OCI-LY1 (cell line): Measurements from ENCODE around the gene SNCG.

Source experiments
- H2AFZ ChIP-seq: fragments of 200-600 bp; sonication (generic), shearing (Covaris generic); 2 replicates; pipeline ENCODE4 v1.6.0; 2014; ENCODE audit warnings: antibody characterized with exemption, mild to moderate bottlenecking, low read length
- H3F3A ChIP-seq: fragments of 200-600 bp; sonication (generic), shearing (Covaris generic); 2 replicates; pipeline ENCODE4 v1.6.0; 2014; ENCODE audit warnings: mild to moderate bottlenecking, antibody characterized with exemption, low read length, moderate library complexity; ENCODE audit not compliant: insufficient read depth
- H3K27ac ChIP-seq: fragments of 200-600 bp; sonication (generic); 2 replicates; pipeline ENCODE4 v1.5.1; 2014; ENCODE audit warnings: low read length, mixed run types, mild to moderate bottlenecking, low read depth; ENCODE audit not compliant: poor library complexity, severe bottlenecking
- H3K27me3 ChIP-seq: fragments of 200-600 bp; sonication (generic); 2 replicates; pipeline ENCODE4 v1.6.0; 2014; ENCODE audit warnings: antibody characterized with exemption, mild to moderate bottlenecking, low read length, moderate library complexity; ENCODE audit not compliant: insufficient read depth
- H3K36me3 ChIP-seq: fragments of 200-600 bp; sonication (generic); 2 replicates; pipeline ENCODE4 v1.6.1; 2014; ENCODE audit warnings: mild to moderate bottlenecking, antibody characterized with exemption, low read length, moderate library complexity, mixed read lengths; ENCODE audit not compliant: insufficient read depth
- H3K4me1 ChIP-seq: fragments of 200-600 bp; sonication (generic); 2 replicates; pipeline ENCODE4 v1.5.1; 2014; ENCODE audit warnings: mild to moderate bottlenecking, low read length, moderate library complexity; ENCODE audit not compliant: insufficient read depth, severe bottlenecking
- H3K4me2 ChIP-seq: fragments of 200-600 bp; sonication (generic), shearing (Covaris generic); 2 replicates; pipeline ENCODE4 v1.6.1; 2014; ENCODE audit warnings: low read length
- H3K4me3 ChIP-seq: fragments of 200-600 bp; sonication (generic); 2 replicates; pipeline ENCODE4 v1.5.1; 2014; ENCODE audit warnings: low read length, low read depth, mild to moderate bottlenecking, mixed read lengths; ENCODE audit not compliant: poor library complexity, severe bottlenecking
- H3K79me2 ChIP-seq: fragments of 200-600 bp; shearing (Covaris generic); 2 replicates; pipeline ENCODE4 v1.6.1; 2016; ENCODE audit warnings: mixed run types, low read length, mixed read lengths; ENCODE audit not compliant: insufficient read depth
- H3K9ac ChIP-seq: fragments of 200-600 bp; sonication (generic), shearing (Covaris generic); 2 replicates; pipeline ENCODE4 v1.6.1; 2014; ENCODE audit warnings: mild to moderate bottlenecking, low read length, mixed read lengths
- H3K9me2 ChIP-seq: fragments of 200-600 bp; sonication (generic), shearing (Covaris generic); 2 replicates; pipeline ENCODE4 v1.6.1; 2014; ENCODE audit warnings: low read depth, mild to moderate bottlenecking, low read length, mixed read lengths
- H3K9me3 ChIP-seq: fragments of 200-600 bp; shearing (Covaris generic); 2 replicates; pipeline ENCODE4 v1.6.1; 2014; ENCODE audit warnings: low read length, mixed read lengths
- H4K20me1 ChIP-seq: fragments of 200-600 bp; sonication (generic), shearing (Covaris generic); 2 replicates; pipeline ENCODE4 v1.6.0; 2016; ENCODE audit warnings: mild to moderate bottlenecking, low read length; ENCODE audit not compliant: insufficient read depth
- EZH2 ChIP-seq: fragments of 200-600 bp; sonication (generic), shearing (Covaris generic); IDR thresholded peaks from 2 replicates; pipeline ENCODE4 v1.8.0; 2017; ENCODE audit warnings: borderline replicate concordance, mixed run types, mild to moderate bottlenecking, antibody characterized with exemption, low read length, moderate library complexity, mixed read lengths
- TF ChIP-seq, protein P1 (sequence below): fragments of 200-600 bp; sonication (generic), shearing (Covaris generic); IDR thresholded peaks from 2 replicates; pipeline ENCODE4 v1.5.1; 2017; ENCODE audit warnings: mild to moderate bottlenecking, antibody characterized with exemption, low read length, moderate library complexity, mixed read lengths

Gene SNCG

DNA sequence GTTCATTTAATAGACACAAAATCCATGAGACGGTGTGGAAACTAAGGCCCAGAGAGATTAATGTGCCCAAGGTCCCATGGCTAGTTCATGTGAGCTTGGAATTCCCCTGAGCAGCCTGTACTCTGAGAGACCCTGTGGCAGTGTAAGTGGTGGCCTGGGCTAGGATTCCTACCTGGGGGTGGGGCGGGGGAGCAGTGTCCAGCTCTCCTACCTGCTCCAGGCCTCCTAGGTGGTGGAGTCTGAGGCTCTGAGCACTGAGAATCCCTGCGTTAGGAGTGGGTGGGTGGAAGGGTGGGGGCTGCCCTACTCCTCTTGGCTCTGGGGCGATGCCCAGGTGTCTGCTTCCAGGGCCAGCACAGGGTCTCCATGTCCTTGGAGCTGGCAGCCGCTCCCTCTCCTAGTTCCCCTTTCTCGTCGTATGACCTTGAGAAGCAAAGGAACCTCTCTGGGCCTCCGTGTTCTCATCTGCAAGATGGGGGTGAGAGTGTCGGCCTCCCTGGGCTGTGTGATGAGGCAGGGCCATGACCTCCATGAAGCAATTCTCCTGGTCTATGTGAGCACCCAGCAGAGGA, 2.5 kb downstream of the SNCG start:
- no peak for TF ChIP-seq EZH2
- TF ChIP-seq, protein P1, sequence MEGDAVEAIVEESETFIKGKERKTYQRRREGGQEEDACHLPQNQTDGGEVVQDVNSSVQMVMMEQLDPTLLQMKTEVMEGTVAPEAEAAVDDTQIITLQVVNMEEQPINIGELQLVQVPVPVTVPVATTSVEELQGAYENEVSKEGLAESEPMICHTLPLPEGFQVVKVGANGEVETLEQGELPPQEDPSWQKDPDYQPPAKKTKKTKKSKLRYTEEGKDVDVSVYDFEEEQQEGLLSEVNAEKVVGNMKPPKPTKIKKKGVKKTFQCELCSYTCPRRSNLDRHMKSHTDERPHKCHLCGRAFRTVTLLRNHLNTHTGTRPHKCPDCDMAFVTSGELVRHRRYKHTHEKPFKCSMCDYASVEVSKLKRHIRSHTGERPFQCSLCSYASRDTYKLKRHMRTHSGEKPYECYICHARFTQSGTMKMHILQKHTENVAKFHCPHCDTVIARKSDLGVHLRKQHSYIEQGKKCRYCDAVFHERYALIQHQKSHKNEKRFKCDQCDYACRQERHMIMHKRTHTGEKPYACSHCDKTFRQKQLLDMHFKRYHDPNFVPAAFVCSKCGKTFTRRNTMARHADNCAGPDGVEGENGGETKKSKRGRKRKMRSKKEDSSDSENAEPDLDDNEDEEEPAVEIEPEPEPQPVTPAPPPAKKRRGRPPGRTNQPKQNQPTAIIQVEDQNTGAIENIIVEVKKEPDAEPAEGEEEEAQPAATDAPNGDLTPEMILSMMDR = no peak
- H3K79me2 ChIP-seq = no peaks in the 10 kb centered on the region
- no peak overlapping the region for H3K4me3 ChIP-seq
- H3K4me2 ChIP-seq = 0 out of 2 replicates have a peak overlapping the region, but pooled peaks have one; percentile 18
- peaks cover 6% of the 10 kb centered on the region for H3K4me1 ChIP-seq
- no peaks in the 10 kb centered on the region for H3K9me3 ChIP-seq
- no peak overlapping the region for H3K9ac ChIP-seq
- H3K27me3 ChIP-seq = no peaks in the 10 kb centered on the region
- H3F3A ChIP-seq = no peaks in the 10 kb centered on the region
- no peaks in the 10 kb centered on the region for H3K36me3 ChIP-seq
- no peaks in the 10 kb centered on the region for H3K9me2 ChIP-seq
- no peak overlapping the region for H2AFZ ChIP-seq
- H4K20me1 ChIP-seq = no peaks in the 10 kb centered on the region
- H3K27ac ChIP-seq = no peak overlapping the region

DNA sequence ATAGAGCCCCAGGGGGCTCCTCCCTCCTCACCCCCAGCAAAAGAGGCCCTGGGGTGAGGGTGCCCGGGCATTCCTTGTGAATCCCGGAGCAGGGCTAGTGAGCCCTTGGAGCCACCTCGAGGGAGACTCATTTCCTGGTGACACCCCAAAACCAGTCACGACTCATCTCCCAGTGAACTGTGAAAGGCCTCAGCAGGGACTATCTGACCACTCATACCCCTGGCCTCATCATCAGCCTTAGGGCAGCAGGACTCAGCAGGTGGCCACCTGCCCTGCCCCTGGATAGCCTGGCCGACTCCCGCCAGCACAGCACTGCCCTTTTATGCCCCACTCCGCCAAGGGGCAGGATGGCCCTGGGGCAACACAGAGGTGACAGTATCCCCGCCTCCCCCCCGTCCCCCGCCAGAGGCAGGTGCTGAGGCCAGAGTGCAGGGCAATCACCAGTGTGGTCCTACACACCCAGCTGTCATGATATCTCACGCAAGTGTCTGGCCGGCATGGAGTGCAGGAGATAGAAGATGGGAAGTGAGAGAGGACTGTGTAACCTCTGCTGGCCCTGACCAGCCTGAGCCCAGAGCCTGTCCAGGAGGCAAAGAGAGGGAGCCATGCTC, 3.2 kb downstream of the SNCG start:
- peaks cover 10% of the 10 kb centered on the region for H3K4me1 ChIP-seq
- no peaks in the 10 kb centered on the region for H3F3A ChIP-seq
- H3K9me3 ChIP-seq = no peaks in the 10 kb centered on the region
- H3K36me3 ChIP-seq = no peaks in the 10 kb centered on the region
- no peak for TF ChIP-seq EZH2
- TF ChIP-seq, protein P1 = no peak
- no peak overlapping the region for H2AFZ ChIP-seq
- no peak overlapping the region for H3K9ac ChIP-seq
- H3K27ac ChIP-seq = no peak overlapping the region
- no peaks in the 10 kb centered on the region for H4K20me1 ChIP-seq
- no peaks in the 10 kb centered on the region for H3K79me2 ChIP-seq
- no peak overlapping the region for H3K4me3 ChIP-seq
- no peaks in the 10 kb centered on the region for H3K9me2 ChIP-seq
- no peaks in the 10 kb centered on the region for H3K27me3 ChIP-seq
- H3K4me2 ChIP-seq = no peak overlapping the region

DNA sequence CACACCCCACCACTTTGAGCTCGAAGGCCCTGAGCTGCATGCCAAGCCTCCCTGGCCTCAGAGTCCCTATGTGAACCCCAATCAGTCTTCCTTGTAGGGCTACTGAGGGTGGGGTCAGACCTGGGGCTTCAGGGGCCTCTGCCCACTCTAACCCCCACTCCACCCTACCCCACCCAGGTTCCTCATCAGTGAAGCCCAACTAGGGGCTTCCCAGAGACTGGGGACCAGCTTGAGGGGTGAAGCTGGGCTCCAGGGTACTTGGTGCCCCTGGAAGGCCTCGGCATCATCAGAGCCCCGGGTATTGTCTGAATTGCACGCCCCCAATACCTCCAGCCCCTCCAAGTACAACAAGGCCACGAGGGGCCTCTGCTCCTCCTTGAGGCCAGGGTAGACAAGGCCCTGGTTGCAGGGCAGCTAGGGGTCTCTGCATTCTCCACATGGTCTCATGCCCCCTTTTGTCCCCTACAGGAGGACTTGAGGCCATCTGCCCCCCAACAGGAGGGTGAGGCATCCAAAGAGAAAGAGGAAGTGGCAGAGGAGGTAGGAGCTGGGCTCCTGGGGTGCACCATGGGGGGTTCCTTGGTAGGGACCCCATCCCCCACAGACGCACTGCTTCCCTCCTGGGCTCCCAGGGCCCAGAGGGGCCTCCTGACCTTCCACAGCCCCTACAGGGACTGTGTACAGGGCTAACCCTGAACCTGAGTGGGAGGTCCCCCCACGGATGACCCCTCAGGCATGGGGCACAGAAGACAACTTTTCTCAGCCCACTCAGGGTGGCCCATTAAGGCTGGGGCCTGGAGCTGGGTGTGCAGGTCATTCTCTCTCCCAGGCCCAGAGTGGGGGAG, 4.0 kb downstream of the SNCG start:
- no peaks in the 10 kb centered on the region for H3K9me2 ChIP-seq
- H3K36me3 ChIP-seq = no peaks in the 10 kb centered on the region
- no peak overlapping the region for H3K4me3 ChIP-seq
- H3K4me1 ChIP-seq = peaks cover 13% of the 10 kb centered on the region
- H3K9me3 ChIP-seq = no peaks in the 10 kb centered on the region
- no peak overlapping the region for H3K9ac ChIP-seq
- no peak overlapping the region for H3K27ac ChIP-seq
- H2AFZ ChIP-seq = no peak overlapping the region
- H3K79me2 ChIP-seq = no peaks in the 10 kb centered on the region
- no peaks in the 10 kb centered on the region for H3F3A ChIP-seq
- TF ChIP-seq EZH2 = no peak
- TF ChIP-seq, protein P1 = no peak
- H3K4me2 ChIP-seq = no peak overlapping the region
- H4K20me1 ChIP-seq = no peaks in the 10 kb centered on the region
- H3K27me3 ChIP-seq = no peaks in the 10 kb centered on the region
